Testis (tissue), 2 donors: Measurements from ENCODE around the gene INO80B.

Experiments used
- CTCF ChIP-seq, 3 experiments: fragments of 450-650 bp in 2 of 3; fragments of 200-600 bp in 1 of 3; sonication (generic) in 1 of 3; IDR thresholded peaks; one replicate each; pipeline ENCODE4 v1.5.1; 2016 to 2019; ENCODE audit warnings: antibody characterized with exemption in 3 of 3, mild to moderate bottlenecking in 2 of 3, moderate library complexity in 1 of 3
- POLR2A ChIP-seq: fragments of 450-650 bp; IDR thresholded peaks from one replicate; pipeline ENCODE4 v1.6.1; 2017; ENCODE audit warnings: antibody characterized with exemption, mild to moderate bottlenecking, moderate library complexity

- no peak for TF ChIP-seq POLR2A
- TF ChIP-seq CTCF (IDR thresholded peaks at IDR 0.05) = no peak
Observed at GRCh38 chr2:74461187-74462053, 6.5 kb downstream of the INO80B start.
